DND-41 (cell line): ENCODE results near the gene MEIS3.
"Not testable (repeated sequence)": the region's sequence is repeated elsewhere in the genome, so short reads cannot be mapped to it uniquely, and the experiment has no call there.

Experiments
- ATAC-seq: fragments of 200-7000 bp; cut with Tn5 transposase; 3 replicates; pipeline ENCODE4 v1.9.1; 2021; ENCODE audit warnings: low read depth; ENCODE audit not compliant: insufficient read depth
- DNase-seq: peaks from one replicate; pipeline ENCODE4 v3.0.0-alpha.2; 2020
- H2AFZ ChIP-seq: 2 replicates; pipeline ENCODE4 v1.6.0; 2012; ENCODE audit warnings: low read depth, low read length
- H3K27ac ChIP-seq: 2 replicates; pipeline ENCODE4 v1.5.1; 2012; ENCODE audit warnings: low read length, inconsistent platforms
- H3K27me3 ChIP-seq: fragments of 200-600 bp; sonication (generic); 2 replicates; pipeline ENCODE4 v1.6.0; 2012; ENCODE audit warnings: low read length, mild to moderate bottlenecking, inconsistent platforms; ENCODE audit not compliant: insufficient read depth, poor library complexity
- H3K36me3 ChIP-seq: 2 replicates; pipeline ENCODE4 v1.5.1; 2012; ENCODE audit warnings: low read length, inconsistent platforms; ENCODE audit not compliant: insufficient read depth
- H3K4me1 ChIP-seq: 2 replicates; pipeline ENCODE4 v1.5.1; 2012; ENCODE audit warnings: mild to moderate bottlenecking, low read length; ENCODE audit not compliant: insufficient read depth
- H3K4me2 ChIP-seq: 2 replicates; pipeline ENCODE4 v1.6.0; 2012; ENCODE audit warnings: mild to moderate bottlenecking, moderate library complexity, low read length, inconsistent platforms; ENCODE audit not compliant: insufficient read depth
- H3K4me3 ChIP-seq, 2 experiments: fragments of 200-600 bp in 1 of 2; shearing (Covaris generic) in 1 of 2; 2 replicates each; pipeline ENCODE4 v1.5.1; 2012 to 2016; ENCODE audit warnings: inconsistent platforms in 2 of 2, low read length in 2 of 2, mild to moderate bottlenecking in 2 of 2, low read depth in 1 of 2, moderate library complexity in 1 of 2
- H3K79me2 ChIP-seq: 2 replicates; pipeline ENCODE4 v1.6.0; 2012; ENCODE audit warnings: low read length, inconsistent platforms; ENCODE audit not compliant: insufficient read depth
- H3K9ac ChIP-seq: 2 replicates; pipeline ENCODE4 v1.6.0; 2012; ENCODE audit warnings: low read depth, mild to moderate bottlenecking, inconsistent platforms, low read length, moderate library complexity
- H3K9me3 ChIP-seq: 2 replicates; pipeline ENCODE4 v1.5.1; 2012; ENCODE audit warnings: low read length, moderate library complexity, mild to moderate bottlenecking, inconsistent platforms; ENCODE audit not compliant: insufficient read depth, severe bottlenecking
- H4K20me1 ChIP-seq: 2 replicates; pipeline ENCODE4 v1.6.0; 2012; ENCODE audit warnings: low read length; ENCODE audit not compliant: insufficient read depth
- EZH2 ChIP-seq: IDR thresholded peaks from 3 replicates; pipeline ENCODE4 v1.6.1; 2012; ENCODE audit warnings: borderline replicate concordance, low read depth, mild to moderate bottlenecking, moderate library complexity, low read length, inconsistent platforms; ENCODE audit not compliant: severe bottlenecking
- TF ChIP-seq, protein P1 (sequence below): IDR thresholded peaks from 2 replicates; pipeline ENCODE4 v1.5.1; 2012; ENCODE audit warnings: borderline replicate concordance, low read length, moderate library complexity, mild to moderate bottlenecking; ENCODE audit not compliant: poor library complexity, severe bottlenecking; ENCODE audit errors: extremely low read depth

Gene MEIS3

DNA sequence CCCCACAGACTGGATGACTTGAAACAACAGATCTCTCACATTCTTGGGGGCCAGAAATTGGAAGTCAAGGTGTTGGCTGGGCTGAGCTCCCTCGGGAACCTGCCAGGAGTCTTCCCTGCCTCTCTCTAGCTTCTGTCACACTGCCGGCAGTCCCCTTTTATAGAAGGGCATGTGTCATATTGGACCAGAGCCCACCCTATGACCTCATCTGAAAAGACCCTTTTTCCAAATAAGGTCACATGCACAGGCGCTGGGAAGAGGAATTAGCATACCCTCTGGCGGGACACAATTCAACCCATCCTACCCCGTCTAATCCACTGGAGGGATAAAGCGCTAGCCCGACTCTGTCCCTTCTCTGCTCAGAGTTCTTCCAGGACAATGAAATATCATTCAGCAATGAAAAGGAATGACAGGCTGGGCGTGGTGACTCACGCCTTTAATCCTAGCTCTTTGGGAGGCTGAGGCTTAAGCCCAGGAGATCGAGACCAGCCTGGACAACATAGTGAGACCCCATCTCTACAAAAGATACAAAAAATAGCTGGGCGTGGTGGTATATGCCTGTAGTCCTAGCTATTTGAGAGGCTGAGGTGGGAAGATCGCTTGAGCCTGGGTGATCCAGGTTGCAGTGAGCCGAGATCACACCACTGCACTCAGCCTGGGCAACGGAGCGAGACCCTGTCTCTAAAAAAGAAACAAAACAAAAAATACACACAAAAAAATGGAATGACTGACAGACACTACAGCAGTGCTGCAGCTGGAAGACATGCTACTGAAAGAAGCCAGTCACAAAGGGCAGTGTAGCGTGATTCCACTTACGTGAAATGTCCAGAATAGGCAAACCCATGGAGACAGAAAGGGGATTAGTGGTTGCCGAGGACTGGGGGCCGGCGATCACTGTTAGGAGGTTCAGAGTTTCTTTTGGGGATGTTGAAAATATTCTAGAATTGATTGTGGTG, 28.5 kb downstream of the MEIS3 start:
- Histone ChIP-seq H3K4me3 (no peak overlapping the region), H4K20me1 (no peaks in the 10 kb centered on the region), H3K27me3 (peaks cover 3% of the 10 kb centered on the region), H3K9ac (no peak overlapping the region), H3K79me2 (no peaks in the 10 kb centered on the region), H3K27ac (no peak overlapping the region), H3K4me1 (no peaks in the 10 kb centered on the region), H3K4me2 (no peak overlapping the region), H3K9me3 (no peaks in the 10 kb centered on the region), H2AFZ (no peak overlapping the region), H3K36me3 (no peaks in the 10 kb centered on the region)
- no peak for TF ChIP-seq EZH2
- TF ChIP-seq, protein P1, sequence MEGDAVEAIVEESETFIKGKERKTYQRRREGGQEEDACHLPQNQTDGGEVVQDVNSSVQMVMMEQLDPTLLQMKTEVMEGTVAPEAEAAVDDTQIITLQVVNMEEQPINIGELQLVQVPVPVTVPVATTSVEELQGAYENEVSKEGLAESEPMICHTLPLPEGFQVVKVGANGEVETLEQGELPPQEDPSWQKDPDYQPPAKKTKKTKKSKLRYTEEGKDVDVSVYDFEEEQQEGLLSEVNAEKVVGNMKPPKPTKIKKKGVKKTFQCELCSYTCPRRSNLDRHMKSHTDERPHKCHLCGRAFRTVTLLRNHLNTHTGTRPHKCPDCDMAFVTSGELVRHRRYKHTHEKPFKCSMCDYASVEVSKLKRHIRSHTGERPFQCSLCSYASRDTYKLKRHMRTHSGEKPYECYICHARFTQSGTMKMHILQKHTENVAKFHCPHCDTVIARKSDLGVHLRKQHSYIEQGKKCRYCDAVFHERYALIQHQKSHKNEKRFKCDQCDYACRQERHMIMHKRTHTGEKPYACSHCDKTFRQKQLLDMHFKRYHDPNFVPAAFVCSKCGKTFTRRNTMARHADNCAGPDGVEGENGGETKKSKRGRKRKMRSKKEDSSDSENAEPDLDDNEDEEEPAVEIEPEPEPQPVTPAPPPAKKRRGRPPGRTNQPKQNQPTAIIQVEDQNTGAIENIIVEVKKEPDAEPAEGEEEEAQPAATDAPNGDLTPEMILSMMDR, result no peak
- DNase-seq, result no peak
- no peak for ATAC-seq

GRCh38 chr19:47389150-47389556, 30.2 kb downstream of the MEIS3 start:
- Histone ChIP-seq H3K4me2 (no peak overlapping the region), H3K79me2 (no peaks in the 10 kb centered on the region), H3K4me3 (no peak overlapping the region), H3K9ac (no peak overlapping the region), H3K4me1 (no peaks in the 10 kb centered on the region), H2AFZ (no peak overlapping the region), H3K36me3 (no peaks in the 10 kb centered on the region), H3K9me3 (no peaks in the 10 kb centered on the region), H4K20me1 (no peaks in the 10 kb centered on the region), H3K27ac (no peak overlapping the region), H3K27me3 (no peaks in the 10 kb centered on the region)
- DNase-seq, result no peak
- TF ChIP-seq, protein P1, result no peak
- TF ChIP-seq EZH2, result no peak
- no peak for ATAC-seq

- not testable (repeated sequence) for H3K4me2 ChIP-seq, H3K4me1 ChIP-seq, H3K27ac ChIP-seq, H3K79me2 ChIP-seq, H3K36me3 ChIP-seq, ATAC-seq, H3K9me3 ChIP-seq, H4K20me1 ChIP-seq, H3K27me3 ChIP-seq, H2AFZ ChIP-seq, DNase-seq, H3K9ac ChIP-seq, H3K4me3 ChIP-seq
Measured at GRCh38 chr19:47388721-47389120, 30.6 kb downstream of the MEIS3 start.

GRCh38 chr19:47387623-47388022, 31.7 kb downstream of the MEIS3 start:
- not testable (repeated sequence) for H3K4me2 ChIP-seq, H2AFZ ChIP-seq, H3K9me3 ChIP-seq, H3K79me2 ChIP-seq, H3K9ac ChIP-seq, H3K4me3 ChIP-seq, ATAC-seq, H3K27ac ChIP-seq, H3K4me1 ChIP-seq, DNase-seq, H3K36me3 ChIP-seq, H3K27me3 ChIP-seq, H4K20me1 ChIP-seq

DNA sequence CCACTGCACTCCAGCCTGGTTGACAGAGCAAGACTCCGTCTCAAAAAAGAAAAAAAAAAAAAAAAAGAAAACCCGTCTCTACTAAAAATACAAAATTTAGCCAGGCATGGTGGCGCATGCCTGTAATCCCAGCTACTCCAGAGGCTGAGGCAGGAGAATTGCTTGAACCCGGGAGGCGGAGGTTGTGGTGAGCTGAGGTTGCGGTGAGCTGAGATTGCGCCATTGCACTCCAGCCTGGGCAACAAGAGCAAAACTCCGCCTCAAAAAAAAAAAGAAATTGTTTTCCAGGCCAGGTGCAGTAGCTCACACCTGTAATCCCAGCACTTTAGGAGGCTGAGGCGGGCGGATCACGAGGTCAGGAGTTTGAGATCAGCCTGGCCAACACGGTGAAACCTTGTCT, 32.7 kb downstream of the MEIS3 start:
- not testable (repeated sequence) for H3K79me2 ChIP-seq, H3K4me2 ChIP-seq, H3K27ac ChIP-seq, H2AFZ ChIP-seq, DNase-seq, H3K27me3 ChIP-seq, H3K9ac ChIP-seq, ATAC-seq, H3K36me3 ChIP-seq, H3K4me3 ChIP-seq, H3K4me1 ChIP-seq, H3K9me3 ChIP-seq, H4K20me1 ChIP-seq

DNA sequence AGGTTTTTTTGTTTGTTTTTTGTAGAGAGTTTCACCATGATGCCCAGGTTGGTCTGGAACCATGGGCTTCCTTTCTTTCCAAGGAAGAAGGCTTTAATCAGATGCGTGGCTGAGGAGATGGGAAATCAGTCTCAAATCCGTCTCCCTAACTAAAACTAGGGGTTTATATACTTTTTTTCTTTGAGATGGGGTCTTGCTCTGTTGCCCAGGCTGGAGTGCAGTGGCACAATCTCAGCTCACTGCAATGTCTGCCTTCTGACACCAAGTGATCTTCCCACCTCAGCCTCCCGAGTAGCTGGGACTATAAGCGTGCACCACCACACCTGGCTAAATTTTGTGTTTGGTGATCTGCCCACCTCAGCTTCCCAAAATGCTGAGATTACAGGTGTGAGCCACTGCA, 34.8 kb downstream of the MEIS3 start:
- Histone ChIP-seq H3K36me3 (peaks cover 28% of the 10 kb centered on the region), H4K20me1 (peaks cover 21% of the 10 kb centered on the region)
- not testable (repeated sequence) for H3K27ac ChIP-seq, H3K79me2 ChIP-seq, H3K27me3 ChIP-seq, DNase-seq, H3K4me2 ChIP-seq, H2AFZ ChIP-seq, ATAC-seq, H3K9ac ChIP-seq, H3K4me1 ChIP-seq, H3K9me3 ChIP-seq, H3K4me3 ChIP-seq
